ENCODE data around the gene GGTLC1. TPM values are rescaled to one million over a fixed set of nuclear protein-coding genes. Genes with fewer than 3 reads are reported as not detected.
"Not testable (repeated sequence)": the region's sequence is repeated elsewhere in the genome, so short reads cannot be mapped to it uniquely, and the experiment has no call there.

The GGTLC1 gene
- total RNA-seq, 2 experiments from 2014 or later = not detected

DNA sequence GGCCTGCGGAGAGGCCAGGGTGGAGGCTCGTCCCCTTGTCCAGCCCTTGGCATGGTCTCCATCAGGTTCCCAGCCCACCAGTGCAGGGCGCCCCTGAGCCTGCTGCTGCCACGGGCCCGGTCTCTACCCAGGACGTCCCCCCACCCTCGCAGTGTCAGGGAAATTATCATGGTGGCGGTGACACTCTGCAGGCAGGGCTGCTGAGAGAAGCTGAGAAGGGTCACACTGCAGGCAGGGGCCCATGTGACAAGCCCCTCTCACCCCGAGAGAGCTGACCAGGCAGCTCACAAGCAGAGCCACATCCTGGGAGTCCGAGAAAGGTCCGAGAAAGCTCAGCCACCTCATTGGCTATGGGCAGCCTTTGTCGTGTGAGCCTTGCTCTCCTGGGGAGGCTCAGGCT is 4.9 kb upstream of the GGTLC1 start:
- H3K36me3 Mint-ChIP-seq (ENCODE audit: low read depth); CTCF ChIA-PET; H3K4me1 Mint-ChIP-seq (ENCODE audit: low read depth); DNase-seq; H3K27me3 Mint-ChIP-seq (ENCODE audit: low read depth); H3K27ac Mint-ChIP-seq; H3K9me3 Mint-ChIP-seq (ENCODE audit: insufficient read depth); H3K4me3 Mint-ChIP-seq; ATAC-seq; POLR2A ChIA-PET: not testable (repeated sequence)

DNA sequence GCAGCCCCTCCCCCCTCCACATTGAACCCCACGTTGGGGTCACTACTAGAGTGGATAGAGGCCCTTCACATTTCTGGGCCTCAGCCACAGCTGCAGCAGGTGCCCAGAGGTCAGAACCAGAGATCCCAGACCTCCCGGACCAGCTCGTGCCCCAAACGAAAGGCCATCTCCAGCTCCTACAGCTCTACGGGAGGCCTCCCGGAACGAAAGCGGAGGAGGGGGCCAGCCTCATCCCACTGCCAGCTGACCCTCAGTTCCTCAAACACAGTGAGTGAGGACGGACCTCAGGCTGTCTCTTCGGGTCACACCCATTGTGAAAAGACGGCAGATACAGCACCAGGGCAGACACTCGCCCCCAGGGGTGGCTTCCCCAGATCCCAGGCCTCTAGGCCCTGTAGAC is 1.7 kb upstream of the GGTLC1 start:
- H3K36me3 Mint-ChIP-seq (ENCODE audit: low read depth); ATAC-seq; CTCF ChIA-PET; DNase-seq; POLR2A ChIA-PET; H3K27ac Mint-ChIP-seq; H3K4me1 Mint-ChIP-seq (ENCODE audit: low read depth); H3K4me3 Mint-ChIP-seq; H3K9me3 Mint-ChIP-seq (ENCODE audit: insufficient read depth); H3K27me3 Mint-ChIP-seq (ENCODE audit: low read depth): not testable (repeated sequence)

DNA sequence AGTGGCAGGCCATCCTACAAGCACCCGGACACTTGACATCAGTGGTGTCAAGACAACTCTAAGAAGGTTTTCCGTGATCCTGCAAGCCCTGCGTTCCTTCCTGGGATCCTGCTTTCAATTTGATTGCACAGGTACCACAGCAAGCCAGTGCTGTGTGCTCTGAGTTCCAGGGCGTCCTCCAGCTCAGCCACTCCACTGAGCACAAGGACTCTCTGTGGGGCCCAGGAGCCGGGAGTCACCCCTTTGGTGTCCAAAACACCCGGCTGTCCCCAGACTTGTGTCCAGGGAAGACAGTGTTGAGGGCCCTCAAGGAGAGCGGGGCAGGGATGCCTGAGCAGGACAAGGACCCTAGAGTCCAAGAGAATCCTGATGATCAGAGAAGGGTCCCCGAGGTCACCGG is 387 bp upstream of the GGTLC1 start:
- DNase-seq; ATAC-seq; H3K4me3 Mint-ChIP-seq; H3K4me1 Mint-ChIP-seq (ENCODE audit: low read depth); H3K27me3 Mint-ChIP-seq (ENCODE audit: low read depth); H3K27ac Mint-ChIP-seq; POLR2A ChIA-PET; H3K9me3 Mint-ChIP-seq (ENCODE audit: insufficient read depth); H3K36me3 Mint-ChIP-seq (ENCODE audit: low read depth); CTCF ChIA-PET: not testable (repeated sequence)

DNA sequence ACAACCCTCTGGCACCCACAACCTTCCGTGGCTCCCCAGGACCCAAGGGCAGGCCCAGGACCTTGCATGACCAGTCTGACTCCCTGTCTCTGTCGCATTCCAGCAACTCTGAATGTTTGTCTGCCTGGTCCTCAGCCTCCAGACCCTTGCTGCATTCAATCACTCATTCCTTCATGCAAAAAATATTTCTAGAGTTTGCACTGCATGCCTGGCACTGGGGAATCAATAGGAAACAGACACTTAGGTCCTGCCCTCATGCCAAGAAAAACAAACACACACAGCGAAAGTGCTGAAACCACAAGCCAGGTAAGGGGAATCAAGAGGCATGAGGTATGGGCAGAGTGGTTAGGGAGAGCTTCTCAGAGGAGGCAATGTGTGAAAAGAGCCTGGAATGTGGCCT is 1.9 kb downstream of the GGTLC1 start:
- H3K4me1 Mint-ChIP-seq (ENCODE audit: low read depth); H3K4me3 Mint-ChIP-seq; DNase-seq; POLR2A ChIA-PET; CTCF ChIA-PET; H3K36me3 Mint-ChIP-seq (ENCODE audit: low read depth); H3K27me3 Mint-ChIP-seq (ENCODE audit: low read depth); ATAC-seq; H3K9me3 Mint-ChIP-seq (ENCODE audit: insufficient read depth); H3K27ac Mint-ChIP-seq: not testable (repeated sequence)

DNA sequence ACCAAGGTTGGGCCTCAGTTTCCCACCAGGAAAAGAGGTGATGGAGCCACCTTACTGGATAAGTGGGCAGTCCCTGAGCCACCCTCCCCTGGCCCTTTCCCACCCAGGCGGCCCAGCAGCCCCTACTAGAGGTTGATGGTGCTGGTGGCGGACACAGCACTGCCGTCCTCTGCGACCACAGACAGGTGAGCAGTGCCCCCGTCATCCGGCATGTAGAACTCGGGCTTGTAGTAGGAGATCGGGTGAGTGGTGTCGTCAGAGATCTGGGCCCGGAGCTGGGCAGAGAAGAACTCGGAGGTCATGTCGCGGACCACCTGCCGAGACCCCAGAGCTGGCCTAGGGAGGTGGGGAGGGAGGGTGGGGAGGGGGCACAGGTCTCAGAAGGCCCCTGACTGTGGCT is 2.3 kb downstream of the GGTLC1 start:
- DNase-seq; H3K36me3 Mint-ChIP-seq (ENCODE audit: low read depth); POLR2A ChIA-PET; H3K27ac Mint-ChIP-seq; H3K27me3 Mint-ChIP-seq (ENCODE audit: low read depth); H3K4me3 Mint-ChIP-seq; CTCF ChIA-PET; H3K9me3 Mint-ChIP-seq (ENCODE audit: insufficient read depth); ATAC-seq; H3K4me1 Mint-ChIP-seq (ENCODE audit: low read depth): not testable (repeated sequence)

DNA sequence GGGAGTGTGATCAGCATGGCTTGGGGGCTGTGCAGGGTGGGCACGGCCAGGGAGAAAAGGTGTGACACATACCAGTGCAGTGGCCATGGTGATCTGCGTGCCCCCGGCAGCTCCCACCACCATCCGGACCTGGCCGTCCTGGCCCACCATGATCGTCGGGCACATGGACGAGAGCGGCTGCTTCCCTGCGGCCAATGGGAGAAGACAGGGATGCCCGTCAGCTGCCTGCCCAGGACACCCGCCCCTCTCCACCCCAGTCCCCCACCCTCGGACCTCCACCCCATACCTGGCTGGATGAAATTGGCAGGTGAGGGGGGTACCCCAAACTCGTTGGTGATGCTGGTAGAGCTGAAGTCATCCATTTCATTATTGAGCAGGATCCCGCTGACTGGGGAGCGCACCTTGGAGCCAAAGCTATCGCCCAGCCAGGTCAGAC is 2.8 kb downstream of the GGTLC1 start:
- H3K4me3 Mint-ChIP-seq; CTCF ChIA-PET; H3K36me3 Mint-ChIP-seq (ENCODE audit: low read depth); ATAC-seq; H3K27me3 Mint-ChIP-seq (ENCODE audit: low read depth); DNase-seq; POLR2A ChIA-PET; H3K4me1 Mint-ChIP-seq (ENCODE audit: low read depth); H3K9me3 Mint-ChIP-seq (ENCODE audit: insufficient read depth); H3K27ac Mint-ChIP-seq: not testable (repeated sequence)

DNA sequence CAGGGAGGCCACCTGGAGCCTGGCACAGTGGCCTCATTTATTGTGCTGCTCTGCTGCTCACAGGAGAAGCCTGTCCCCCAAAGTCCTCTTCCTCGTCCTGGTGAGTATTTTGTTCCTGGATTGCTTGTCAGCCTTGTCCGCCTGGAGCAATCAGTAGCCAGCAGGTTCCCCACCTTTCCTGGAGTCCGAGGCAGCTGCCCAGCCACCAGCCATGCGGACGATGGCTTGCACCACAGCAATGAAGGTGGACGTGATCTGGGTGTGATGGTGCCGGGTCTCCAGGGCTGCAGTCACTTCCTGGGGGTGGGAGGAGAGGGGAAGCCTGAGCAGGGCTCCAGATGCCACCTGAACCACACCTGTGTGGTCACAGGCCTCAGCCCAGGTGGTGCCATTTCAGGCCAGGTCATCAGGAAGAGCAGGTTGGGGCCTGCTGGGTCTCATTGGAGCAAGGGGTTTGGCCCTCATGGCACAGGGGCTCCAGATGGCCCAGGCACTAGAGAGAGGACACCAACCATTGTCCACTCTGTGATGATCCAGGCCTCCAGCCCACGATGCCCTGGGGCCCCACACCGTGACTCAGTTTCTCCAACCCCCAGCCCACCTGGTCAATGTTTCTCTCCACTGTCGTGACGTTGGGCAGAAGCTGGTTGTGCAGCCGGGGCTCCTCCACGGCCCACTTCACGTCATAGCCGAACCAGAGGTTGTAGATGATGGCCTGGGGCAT is 3.4 kb downstream of the GGTLC1 start:
- H3K36me3 Mint-ChIP-seq (ENCODE audit: low read depth); H3K4me3 Mint-ChIP-seq; H3K4me1 Mint-ChIP-seq (ENCODE audit: low read depth); POLR2A ChIA-PET; CTCF ChIA-PET; H3K9me3 Mint-ChIP-seq (ENCODE audit: insufficient read depth); H3K27me3 Mint-ChIP-seq (ENCODE audit: low read depth); H3K27ac Mint-ChIP-seq; DNase-seq; ATAC-seq: not testable (repeated sequence)

DNA sequence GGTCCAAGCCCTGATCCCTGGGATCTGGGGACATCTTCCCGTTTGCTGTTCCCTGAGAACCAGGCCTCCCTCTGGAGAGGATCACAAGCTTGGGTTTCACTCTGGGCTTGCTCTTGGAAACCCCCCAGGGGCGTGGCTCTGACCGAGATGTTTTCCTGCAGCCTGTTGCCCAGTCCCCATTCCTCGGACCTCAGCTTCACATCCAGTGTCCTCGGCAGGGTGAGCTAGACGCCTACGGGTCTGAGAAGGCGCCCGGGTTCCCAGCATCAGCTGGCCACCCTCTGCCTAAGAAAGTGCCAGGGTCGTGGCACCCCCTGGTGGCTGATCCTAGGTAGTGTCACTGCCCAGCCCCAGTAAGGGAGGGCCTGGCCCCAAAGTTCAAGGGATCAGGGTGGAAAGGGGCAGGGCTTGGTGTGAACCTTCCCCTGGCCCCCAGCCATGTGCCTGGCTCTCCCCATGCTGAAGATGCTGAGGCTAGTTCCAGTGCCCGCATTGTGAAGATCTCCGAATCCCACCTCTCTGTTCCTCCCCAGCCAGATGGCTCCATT is 4.0 kb downstream of the GGTLC1 start:
- POLR2A ChIA-PET; H3K27me3 Mint-ChIP-seq (ENCODE audit: low read depth); H3K4me3 Mint-ChIP-seq; ATAC-seq; H3K36me3 Mint-ChIP-seq (ENCODE audit: low read depth); CTCF ChIA-PET; H3K4me1 Mint-ChIP-seq (ENCODE audit: low read depth); DNase-seq; H3K9me3 Mint-ChIP-seq (ENCODE audit: insufficient read depth); H3K27ac Mint-ChIP-seq: not testable (repeated sequence)

DNA sequence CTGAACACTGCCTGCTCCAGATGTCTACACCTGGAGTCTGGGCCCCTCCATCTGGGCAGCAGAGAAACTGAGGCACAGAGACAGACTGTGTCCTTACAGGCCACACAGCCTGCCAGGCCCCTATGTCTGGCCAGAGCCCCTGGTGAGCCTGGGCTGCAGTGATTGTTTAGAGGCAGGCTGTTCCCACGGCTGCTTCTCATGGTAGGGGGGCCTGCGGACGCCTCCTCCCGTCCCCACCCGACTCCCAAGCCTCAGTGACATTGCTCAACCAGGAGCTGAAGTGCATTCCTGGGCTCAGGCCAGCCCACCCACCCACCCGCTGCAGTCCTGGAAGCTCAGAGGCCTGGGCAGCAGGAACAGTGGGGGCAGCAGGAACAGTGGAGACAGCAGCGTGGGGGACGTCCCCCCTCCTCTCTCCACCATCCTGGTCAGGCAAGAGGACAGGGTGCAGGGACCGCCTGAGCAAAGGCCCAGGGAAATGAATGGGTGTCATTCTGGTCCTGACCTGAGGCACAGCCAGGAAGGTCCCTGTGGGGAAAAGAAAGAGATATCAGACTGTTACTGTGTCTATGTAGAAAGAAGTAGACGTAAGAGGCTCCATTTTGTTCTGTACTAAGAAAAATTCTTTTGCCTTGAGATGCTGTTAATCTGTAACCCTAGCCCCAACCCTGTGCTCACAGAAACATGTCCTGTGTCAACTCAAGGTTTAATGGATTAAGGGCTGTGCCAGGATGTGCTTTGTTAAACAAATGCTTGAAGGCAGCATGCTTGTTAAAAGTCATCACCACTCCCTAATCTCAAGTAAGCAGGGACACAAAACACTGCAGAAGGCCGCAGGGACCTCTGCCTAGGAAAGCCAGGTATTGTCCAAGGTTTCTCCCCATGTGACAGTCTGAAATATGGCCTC is 6.2 kb downstream of the GGTLC1 start:
- not testable (repeated sequence) for H3K9me3 Mint-ChIP-seq (ENCODE audit: insufficient read depth); ATAC-seq
- DNase-seq = peak; percentile 14

DNA sequence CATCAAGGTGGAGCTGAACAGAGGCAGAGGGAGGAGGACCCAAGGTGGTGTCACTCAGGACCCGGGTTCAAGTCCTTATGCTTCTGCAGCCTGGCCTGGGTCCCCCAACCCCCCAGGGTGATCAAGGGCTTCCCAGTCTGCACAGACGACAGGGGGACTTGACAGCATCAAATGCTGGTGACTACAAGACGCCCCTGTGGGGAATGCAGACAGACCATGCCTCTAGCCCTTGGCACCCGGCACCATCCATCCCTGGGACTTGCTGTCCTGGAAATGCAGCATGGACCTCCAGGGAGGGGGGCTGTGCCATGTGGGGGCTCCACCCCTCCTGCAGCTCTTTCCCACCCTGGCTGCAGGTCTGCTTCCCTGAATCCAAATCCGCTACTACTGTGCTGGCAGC is 7.1 kb downstream of the GGTLC1 start:
- CTCF ChIA-PET, POLR2A ChIA-PET, H3K4me3 Mint-ChIP-seq: not testable (repeated sequence)

More for the DNA sequence above, 6.2 kb downstream of the GGTLC1 start:
- H3K36me3 Mint-ChIP-seq (ENCODE audit: low read depth); H3K27me3 Mint-ChIP-seq (ENCODE audit: low read depth); POLR2A ChIA-PET; H3K27ac Mint-ChIP-seq; H3K4me1 Mint-ChIP-seq (ENCODE audit: low read depth); CTCF ChIA-PET; H3K4me3 Mint-ChIP-seq: not testable (repeated sequence)

DNA sequence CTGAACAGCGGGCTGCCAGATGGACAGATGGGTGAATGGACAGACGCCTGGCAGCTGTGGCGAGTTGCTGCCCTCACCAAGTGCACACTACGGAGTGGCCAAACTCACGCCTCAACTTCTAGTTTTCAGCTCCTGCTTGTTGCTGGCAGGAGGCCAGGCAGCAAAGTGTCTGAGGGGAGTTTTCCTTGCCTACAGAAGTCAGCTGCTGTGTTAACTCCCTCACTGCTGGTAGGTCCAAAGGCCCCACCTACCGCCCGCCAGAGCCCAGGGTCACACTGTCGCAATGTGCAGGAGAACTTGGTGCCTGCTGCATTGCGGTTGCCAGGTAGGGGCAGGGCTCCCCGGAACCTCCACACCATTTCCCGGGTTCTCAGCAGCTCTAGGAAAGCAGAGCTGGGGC is 7.6 kb downstream of the GGTLC1 start:
- H3K9me3 Mint-ChIP-seq (ENCODE audit: insufficient read depth); H3K36me3 Mint-ChIP-seq (ENCODE audit: low read depth); POLR2A ChIA-PET; H3K4me3 Mint-ChIP-seq; H3K4me1 Mint-ChIP-seq (ENCODE audit: low read depth); H3K27me3 Mint-ChIP-seq (ENCODE audit: low read depth); H3K27ac Mint-ChIP-seq; ATAC-seq; CTCF ChIA-PET: not testable (repeated sequence)
- peak; percentile 13 for DNase-seq

More for the DNA sequence above, 7.1 kb downstream of the GGTLC1 start:
- H3K27ac Mint-ChIP-seq; H3K36me3 Mint-ChIP-seq (ENCODE audit: low read depth); H3K27me3 Mint-ChIP-seq (ENCODE audit: low read depth); H3K9me3 Mint-ChIP-seq (ENCODE audit: insufficient read depth); ATAC-seq; H3K4me1 Mint-ChIP-seq (ENCODE audit: low read depth): not testable (repeated sequence)
- peak; percentile 15 for DNase-seq
